ENCODE measurements around the gene GET3.
"Not testable (repeated sequence)": the region's sequence is repeated elsewhere in the genome, so short reads cannot be mapped to it uniquely, and the experiment has no call there.

GET3 gene

GRCh38 chr19:12736995-12737834, at the start of gene GET3:
Gene GET3, plus strand, starts transcription at chr19:12737497. Its CDS starts 9 bp downstream, at chr19:12737506.
- peak; percentile 93 to 97 (median 94) for DNase-seq

- DNase-seq, result no peak
Observed at GRCh38 chr19:12689012-12689411, 48.3 kb upstream of the GET3 start.

GRCh38 chr19:12689581-12690216, 47.6 kb upstream of the GET3 start:
- DNase-seq, result no peak

- no peak for DNase-seq
Observed at GRCh38 chr19:12692960-12693359, 44.3 kb upstream of the GET3 start.

- DNase-seq, result no peak
Observed at GRCh38 chr19:12694641-12695040, 42.7 kb upstream of the GET3 start.

GRCh38 chr19:12695096-12695495, 42.2 kb upstream of the GET3 start:
- DNase-seq, result no peak

GRCh38 chr19:12695514-12695913, 41.8 kb upstream of the GET3 start:
- DNase-seq, result no peak

GRCh38 chr19:12695997-12696365, 41.3 kb upstream of the GET3 start:
- DNase-seq, result no peak

- peak; percentile 96 to 98 (median 98) for DNase-seq
Observed at GRCh38 chr19:12696366-12697335, 40.6 kb upstream of the GET3 start, which contains the start of gene FBXW9. Gene FBXW9, minus strand, starts transcription at chr19:12696631. Its CDS starts 50 bp downstream, at chr19:12696581.

GRCh38 chr19:12697425-12697824, 39.9 kb upstream of the GET3 start:
- DNase-seq, result not testable (repeated sequence)

- no peak for DNase-seq
Observed at GRCh38 chr19:12698138-12698537, 39.2 kb upstream of the GET3 start.

- DNase-seq, result no peak
Observed at GRCh38 chr19:12701596-12702282, 35.6 kb upstream of the GET3 start.

GRCh38 chr19:12703046-12703445, 34.3 kb upstream of the GET3 start:
- peak; percentile 8 to 46 (median 25) for DNase-seq

GRCh38 chr19:12705169-12705568, 32.1 kb upstream of the GET3 start:
- DNase-seq, result no peak

- no peak for DNase-seq
Observed at GRCh38 chr19:12705654-12706331, 31.5 kb upstream of the GET3 start.

- DNase-seq, result no peak
Observed at GRCh38 chr19:12706332-12706718, 31.0 kb upstream of the GET3 start.

GRCh38 chr19:12708641-12709040, 28.7 kb upstream of the GET3 start:
- DNase-seq, result no peak

- DNase-seq, result no peak
Observed at GRCh38 chr19:12711187-12711586, 26.1 kb upstream of the GET3 start.

GRCh38 chr19:12712077-12712476, 25.2 kb upstream of the GET3 start:
- not testable (repeated sequence) for DNase-seq

GRCh38 chr19:12713304-12713703, 24.0 kb upstream of the GET3 start:
- not testable (repeated sequence) for DNase-seq

GRCh38 chr19:12715102-12715501, 22.2 kb upstream of the GET3 start:
- DNase-seq, result no peak

- no peak for DNase-seq
Observed at GRCh38 chr19:12715929-12716328, 21.4 kb upstream of the GET3 start.
